ENCODE measurements around the gene BUB1B. TPM values are rescaled to one million over a fixed set of nuclear protein-coding genes. Genes with fewer than 3 reads are reported as not detected.

Gene BUB1B
- total RNA-seq, 1 donor from 2014 or later, result 1.8 TPM

- no peak for DNase-seq (ENCODE audit: low read depth)
These were observed 93.6 kb downstream of the BUB1B start for GRCh38 chr15:40254452-40254851.

- no peak for DNase-seq (ENCODE audit: low read depth)
These were observed 94.2 kb downstream of the BUB1B start for GRCh38 chr15:40255033-40255432.

GRCh38 chr15:40256638-40257235 is 95.9 kb downstream of the BUB1B start:
- DNase-seq (ENCODE audit: low read depth), result peak; percentile 58

- DNase-seq (ENCODE audit: low read depth), result no peak
These were observed 97.0 kb downstream of the BUB1B start for GRCh38 chr15:40257656-40258450.

GRCh38 chr15:40258544-40258943 is 97.7 kb downstream of the BUB1B start:
- no peak for DNase-seq (ENCODE audit: low read depth)

GRCh38 chr15:40259021-40259420 is 98.2 kb downstream of the BUB1B start:
- no peak for DNase-seq (ENCODE audit: low read depth)

GRCh38 chr15:40263024-40263754 is 102.3 kb downstream of the BUB1B start:
- DNase-seq (ENCODE audit: low read depth), result no peak

GRCh38 chr15:40264321-40265153 is 103.7 kb downstream of the BUB1B start:
- DNase-seq (ENCODE audit: low read depth), result no peak

- DNase-seq (ENCODE audit: low read depth), result no peak
These were observed 104.5 kb downstream of the BUB1B start for GRCh38 chr15:40265355-40265754.

GRCh38 chr15:40265875-40266274 is 105.0 kb downstream of the BUB1B start:
- DNase-seq (ENCODE audit: low read depth), result no peak

GRCh38 chr15:40266828-40267304 is 106.0 kb downstream of the BUB1B start:
- DNase-seq (ENCODE audit: low read depth), result peak; percentile 80

- DNase-seq (ENCODE audit: low read depth), result no peak
These were observed 106.8 kb downstream of the BUB1B start for GRCh38 chr15:40267670-40268069.

GRCh38 chr15:40269604-40270003 is 108.7 kb downstream of the BUB1B start:
- DNase-seq (ENCODE audit: low read depth), result no peak

GRCh38 chr15:40270246-40270995 is 109.6 kb downstream of the BUB1B start:
- no peak for DNase-seq (ENCODE audit: low read depth)

Other genes with a start within 250 kb of the BUB1B start
- 48.8 and 97.2 TPM in 2 replicates for gene GPR176, start 240.8 kb upstream of the BUB1B start, total RNA-seq
- 86.1 and 88.3 TPM in 2 replicates for gene EIF2AK4, start 227.0 kb upstream of the BUB1B start, total RNA-seq
- 254 and 635 TPM in 2 replicates for gene SRP14, start 121.9 kb upstream of the BUB1B start, total RNA-seq
- gene BMF, start 52.2 kb upstream of the BUB1B start, total RNA-seq, result 10.8 and 27.2 TPM in 2 replicates
- 3.4 and 6.1 TPM in 2 replicates for gene PAK6, start 78.0 kb downstream of the BUB1B start, total RNA-seq
- gene ANKRD63, start 122.0 kb downstream of the BUB1B start, total RNA-seq, result 0.05 TPM in 1 of 2 replicates, not detected in the other
- 0.52 TPM in 1 of 2 replicates, not detected in the other for gene PLCB2, start 146.9 kb downstream of the BUB1B start, total RNA-seq
- 11.5 and 13.5 TPM in 2 replicates for gene INAFM2, start 162.6 kb downstream of the BUB1B start, total RNA-seq
- gene CCDC9B, start 179.9 kb downstream of the BUB1B start, total RNA-seq, result 59.2 and 165 TPM in 2 replicates
- not detected in 2 replicates for gene PHGR1, start 190.0 kb downstream of the BUB1B start, total RNA-seq
- gene DISP2, start 197.2 kb downstream of the BUB1B start, total RNA-seq, result 0.17 and 0.25 TPM in 2 replicates
- gene KNSTRN, start 221.7 kb downstream of the BUB1B start, total RNA-seq, result 34.2 and 58.5 TPM in 2 replicates
- gene IVD, start 244.7 kb downstream of the BUB1B start, total RNA-seq, result 37.5 and 68.8 TPM in 2 replicates